Fibroblast of villous mesenchyme (primary cell): ENCODE results near the gene AUTS2. TPM values are rescaled to one million over a fixed set of nuclear protein-coding genes. Genes with fewer than 3 reads are reported as not detected.

Experiments
- DNase-seq: peaks from one replicate; pipeline ENCODE4 v3.0.0-alpha.2; 2010; ENCODE audit warnings: low read depth
- H3K4me3 ChIP-seq: 2 replicates; pipeline ENCODE4 v1.5.1; 2011; ENCODE audit warnings: low read depth, mild to moderate bottlenecking, low read length
- total RNA-seq: library from RNA; depleted of rRNA; stranded (reverse); fragments of >200 nt; gene quantifications from 2 replicates; pipeline ENCODE4 v1.2.3, GENCODE V29; 2012
- TF ChIP-seq, protein P1 (sequence below): IDR thresholded peaks from 2 replicates; pipeline ENCODE4 v1.5.1; 2012; ENCODE audit warnings: low read depth, mild to moderate bottlenecking, low read length; ENCODE audit not compliant: insufficient read depth

Gene AUTS2
- total RNA-seq, 1 donor = 3.9 TPM

DNA sequence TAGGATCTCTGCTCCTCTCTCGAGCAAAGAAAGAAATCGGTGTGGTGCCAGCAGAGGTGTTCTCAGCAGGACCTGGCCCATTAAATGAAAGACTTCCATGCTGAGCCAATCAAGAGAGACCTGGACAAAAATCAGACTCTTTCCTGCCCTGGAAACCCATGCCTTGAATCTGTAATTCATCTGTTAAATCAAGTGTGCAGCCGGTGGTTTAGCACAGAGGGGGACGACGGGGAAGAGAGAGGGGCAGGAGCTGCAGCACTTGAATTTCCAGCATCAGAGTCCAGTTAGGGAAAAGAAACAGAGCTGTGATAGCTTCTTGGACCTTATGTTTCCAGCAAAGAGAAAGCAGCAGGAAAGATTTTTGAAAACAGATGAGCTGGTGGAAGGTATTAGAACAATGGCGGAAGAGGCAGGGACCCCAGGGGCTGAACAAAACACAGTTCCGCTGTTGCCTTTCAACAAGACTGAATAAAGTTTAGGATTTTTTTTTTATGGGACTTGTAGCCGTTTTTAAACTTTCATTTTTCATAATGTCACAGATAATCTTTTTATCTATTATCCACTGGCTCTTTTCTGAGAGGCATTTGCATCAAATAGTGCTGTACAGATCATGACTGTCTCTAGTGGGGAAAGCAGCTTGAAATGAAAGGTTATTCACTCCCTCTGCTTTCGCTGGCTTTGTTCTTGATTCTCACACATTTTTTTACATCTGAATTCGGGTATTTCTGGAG, 990.1 kb downstream of the AUTS2 start:
- TF ChIP-seq, protein P1, sequence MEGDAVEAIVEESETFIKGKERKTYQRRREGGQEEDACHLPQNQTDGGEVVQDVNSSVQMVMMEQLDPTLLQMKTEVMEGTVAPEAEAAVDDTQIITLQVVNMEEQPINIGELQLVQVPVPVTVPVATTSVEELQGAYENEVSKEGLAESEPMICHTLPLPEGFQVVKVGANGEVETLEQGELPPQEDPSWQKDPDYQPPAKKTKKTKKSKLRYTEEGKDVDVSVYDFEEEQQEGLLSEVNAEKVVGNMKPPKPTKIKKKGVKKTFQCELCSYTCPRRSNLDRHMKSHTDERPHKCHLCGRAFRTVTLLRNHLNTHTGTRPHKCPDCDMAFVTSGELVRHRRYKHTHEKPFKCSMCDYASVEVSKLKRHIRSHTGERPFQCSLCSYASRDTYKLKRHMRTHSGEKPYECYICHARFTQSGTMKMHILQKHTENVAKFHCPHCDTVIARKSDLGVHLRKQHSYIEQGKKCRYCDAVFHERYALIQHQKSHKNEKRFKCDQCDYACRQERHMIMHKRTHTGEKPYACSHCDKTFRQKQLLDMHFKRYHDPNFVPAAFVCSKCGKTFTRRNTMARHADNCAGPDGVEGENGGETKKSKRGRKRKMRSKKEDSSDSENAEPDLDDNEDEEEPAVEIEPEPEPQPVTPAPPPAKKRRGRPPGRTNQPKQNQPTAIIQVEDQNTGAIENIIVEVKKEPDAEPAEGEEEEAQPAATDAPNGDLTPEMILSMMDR = no peak
- no peak overlapping the region for H3K4me3 ChIP-seq
- DNase-seq = no peak

DNA sequence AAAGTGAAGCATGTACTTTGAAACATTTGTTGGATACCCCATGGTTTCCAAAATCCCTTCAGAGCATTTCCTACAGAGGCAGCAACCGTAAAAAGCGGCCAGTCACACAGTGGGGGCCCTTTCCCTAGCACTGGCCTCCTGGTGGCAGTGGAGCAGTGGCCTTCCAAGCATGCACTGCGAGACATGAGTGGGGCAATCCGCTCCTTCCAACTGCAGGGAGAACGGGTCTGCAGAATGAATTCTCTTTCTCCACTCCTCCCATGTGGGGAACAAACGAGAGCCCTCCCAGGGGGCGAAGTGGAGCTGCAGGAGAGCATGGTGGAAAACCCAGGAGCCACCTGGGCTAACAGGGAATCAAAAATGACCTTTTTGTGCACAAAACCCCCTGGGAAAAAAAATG, 990.7 kb downstream of the AUTS2 start:
- DNase-seq = no peak
- H3K4me3 ChIP-seq = no peak overlapping the region
- TF ChIP-seq, protein P1 = no peak

DNA sequence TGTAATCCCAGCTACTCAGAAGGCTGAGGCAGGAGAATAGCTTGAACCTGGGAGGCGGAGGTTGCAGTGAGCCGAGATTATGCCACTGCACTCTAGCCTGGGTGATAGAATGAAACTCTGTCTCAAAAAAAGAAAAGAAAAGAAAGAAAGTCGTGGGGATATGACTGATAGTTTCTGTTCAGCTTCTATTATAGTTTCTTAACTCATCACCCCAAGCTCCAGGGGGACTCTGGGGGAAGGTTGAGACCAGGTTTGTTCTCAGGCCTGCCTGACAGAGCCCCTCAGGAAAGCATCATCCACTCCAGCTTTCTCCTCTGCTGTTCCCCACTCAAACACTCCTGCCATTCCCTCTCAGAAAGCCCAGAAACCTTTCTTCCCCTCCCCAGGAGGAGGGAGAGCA, 991.3 kb downstream of the AUTS2 start:
- TF ChIP-seq, protein P1 = no peak
- DNase-seq = no peak
- no peak overlapping the region for H3K4me3 ChIP-seq

GRCh38 chr7:70590126-70590854, 992.0 kb downstream of the AUTS2 start:
- TF ChIP-seq, protein P1 = no peak
- no peak for DNase-seq
- H3K4me3 ChIP-seq = no peak overlapping the region

GRCh38 chr7:70591643-70592042, 993.4 kb downstream of the AUTS2 start:
- no peak for DNase-seq
- TF ChIP-seq, protein P1 = no peak
- H3K4me3 ChIP-seq = no peak overlapping the region

- H3K4me3 ChIP-seq = no peak overlapping the region
- TF ChIP-seq, protein P1 = no peak
- DNase-seq = no peak
Observed at GRCh38 chr7:70592171-70592570, 993.9 kb downstream of the AUTS2 start.
